AG10803 (cell line): ENCODE data around the gene HOXA11.
A peak's percentile ranks its signal among the peaks of the same experiment; 100 is the strongest.

Experiments
- DNase-seq: peaks from one replicate; pipeline ENCODE4 v3.0.0; 2010; ENCODE audit warnings: low read depth
- H3K4me3 ChIP-seq: 2 replicates; pipeline ENCODE4 v1.5.1; 2011; ENCODE audit warnings: mild to moderate bottlenecking, low read length, control low read depth
- CTCF ChIP-seq: conservative IDR thresholded peaks from 2 replicates; pipeline ENCODE4 v1.5.1; 2011; ENCODE audit warnings: mild to moderate bottlenecking, low read length, control low read depth, inconsistent platforms

The HOXA11 gene

GRCh38 chr7:27152816-27153442, 32.1 kb downstream of the HOXA11 start:
- TF ChIP-seq CTCF = no peak
- H3K4me3 ChIP-seq = peak overlapping the region; percentile 84
- no peak for DNase-seq

- H3K4me3 ChIP-seq = peak within 1 kb of the TSS; percentile 84
- TF ChIP-seq CTCF = no peak
- peak; percentile 84 for DNase-seq
These were observed 32.9 kb downstream of the HOXA11 start, which contains the start of gene HOXA3 for GRCh38 chr7:27151931-27152815. HOXA3 (minus strand) TSS chr7:27152583; CDS start chr7:27110640, 41,943 bp downstream.

GRCh38 chr7:27151341-27151930, 33.6 kb downstream of the HOXA11 start:
- TF ChIP-seq CTCF = peak; percentile 18; the same call in 1 of the 2 replicates
- peak overlapping the region; percentile 84 for H3K4me3 ChIP-seq
- no peak for DNase-seq

GRCh38 chr7:27150568-27151340, 34.3 kb downstream of the HOXA11 start:
- peak overlapping the region; percentile 84 for H3K4me3 ChIP-seq
- DNase-seq = peak; percentile 80
- TF ChIP-seq CTCF = peak; percentile 60

GRCh38 chr7:27149842-27150567, 35.0 kb downstream of the HOXA11 start:
- TF ChIP-seq CTCF = no peak

More at GRCh38 chr7:27149842-27150567, 35.0 kb downstream of the HOXA11 start:
- no peak for DNase-seq
- H3K4me3 ChIP-seq = peak overlapping the region; percentile 84
